Hepatocyte (in vitro differentiated cells): ENCODE data around the gene NOC2L. TPM values are rescaled to one million over a fixed set of nuclear protein-coding genes. Genes with fewer than 3 reads are reported as not detected.

Experiments used
- DNase-seq: peaks from one replicate; pipeline ENCODE4 v3.0.0-alpha.2; 2016; ENCODE audit warnings: low spot score
- H2AFZ ChIP-seq: fragments of 200-600 bp; sonication (generic); 2 replicates; pipeline ENCODE4 v1.6.0; 2016; ENCODE audit warnings: antibody characterized with exemption, mild to moderate bottlenecking
- H3K27ac ChIP-seq: fragments of 200-600 bp; sonication (generic); 2 replicates; pipeline ENCODE4 v1.5.1; 2016; ENCODE audit warnings: mild to moderate bottlenecking
- H3K27me3 ChIP-seq: fragments of 200-600 bp; sonication (generic); 2 replicates; pipeline ENCODE4 v1.6.1; 2016
- H3K36me3 ChIP-seq: fragments of 200-600 bp; sonication (generic); replicated peaks from 2 replicates; pipeline ENCODE4 v1.5.1; 2016; ENCODE audit warnings: low read depth; ENCODE audit not compliant: insufficient read depth
- H3K4me1 ChIP-seq: fragments of 200-600 bp; sonication (generic); 2 replicates; pipeline ENCODE4 v1.5.1; 2016; ENCODE audit warnings: mild to moderate bottlenecking, moderate library complexity; ENCODE audit not compliant: insufficient read depth
- H3K4me2 ChIP-seq: fragments of 200-600 bp; sonication (generic); 2 replicates; pipeline ENCODE4 v1.6.0; 2016
- H3K4me3 ChIP-seq: fragments of 200-600 bp; sonication (generic); 2 replicates; pipeline ENCODE4 v1.5.1; 2016; ENCODE audit warnings: mild to moderate bottlenecking
- H3K79me2 ChIP-seq: fragments of 200-600 bp; sonication (generic); 2 replicates; pipeline ENCODE4 v1.6.0; 2017; ENCODE audit warnings: mild to moderate bottlenecking
- H3K9me2 ChIP-seq: fragments of 200-600 bp; sonication (generic); replicated peaks from 2 replicates; pipeline ENCODE4 v1.6.0; 2017; ENCODE audit warnings: mild to moderate bottlenecking; ENCODE audit not compliant: insufficient read depth
- H3K9me3 ChIP-seq: fragments of 200-600 bp; sonication (generic); 2 replicates; pipeline ENCODE4 v1.5.1; 2016; ENCODE audit warnings: low read depth, mild to moderate bottlenecking
- H4K20me1 ChIP-seq: fragments of 200-600 bp; sonication (generic); 2 replicates; pipeline ENCODE4 v1.6.0; 2016; ENCODE audit warnings: mild to moderate bottlenecking; ENCODE audit not compliant: insufficient read depth, poor library complexity, severe bottlenecking
- CTCF ChIP-seq: fragments of 200-600 bp; sonication (generic); IDR thresholded peaks from 2 replicates; pipeline ENCODE4 v1.5.1; 2016; ENCODE audit warnings: antibody characterized with exemption, mild to moderate bottlenecking; ENCODE audit not compliant: poor library complexity
- EZH2 ChIP-seq: fragments of 200-600 bp; sonication (generic); IDR thresholded peaks from 2 replicates; pipeline ENCODE4 v1.6.1; 2016; ENCODE audit warnings: antibody characterized with exemption, mild to moderate bottlenecking, borderline replicate concordance
- EZH2phosphoT487 ChIP-seq: fragments of 200-600 bp; sonication (generic); IDR thresholded peaks from one replicate; pipeline ENCODE4 v1.6.1; 2018; ENCODE audit warnings: antibody characterized with exemption, mild to moderate bottlenecking, low read depth, moderate library complexity; ENCODE audit not compliant: unreplicated experiment, severe bottlenecking
- WGBS: methylation state at CpG from one replicate; pipeline ENCODE4 v1.1.6; 2016; ENCODE audit warnings: low lambda C conversion rate; ENCODE audit errors: missing lambda C conversion rate; 5-methylcytosine and 5-hydroxymethylcytosine counted together
- polyA plus RNA-seq: library from polyadenylated mRNA; unstranded; fragments of >200 nt; fragmentation: Nextera tagmentation; extraction: Ambion mirVana; gene quantifications from 2 replicates; pipeline ENCODE4 v1.2.1, GENCODE V29; 2016
- total RNA-seq: library from RNA; depleted of rRNA; stranded (reverse); fragments of >200 nt; gene quantifications from 2 replicates; pipeline ENCODE4 v1.2.3, GENCODE V29; 2014

Gene NOC2L
- total and polyA plus RNA-seq, 2 experiments from 2014 or later = 44.3 to 66.6 TPM

- H3K27me3 ChIP-seq = peaks cover 4% of the 10 kb centered on the region
- no peaks in the 10 kb centered on the region for H3K9me3 ChIP-seq
- no peak overlapping the region for H3K4me2 ChIP-seq
- no peaks in the 10 kb centered on the region for H3K79me2 ChIP-seq
- no peak overlapping the region for H3K4me3 ChIP-seq
- H3K27ac ChIP-seq = no peak overlapping the region
- H3K4me1 ChIP-seq = peaks cover 8% of the 10 kb centered on the region
- H2AFZ ChIP-seq = no peak overlapping the region
- TF ChIP-seq EZH2phosphoT487 = no peak
- no peaks in the 10 kb centered on the region for H4K20me1 ChIP-seq
- H3K36me3 ChIP-seq = no peaks in the 10 kb centered on the region
- DNase-seq = no peak
- no peaks in the 10 kb centered on the region for H3K9me2 ChIP-seq
- WGBS = 92% methylated on average over 29 of the region's 34 CpGs
Measured at GRCh38 chr1:971751-972506, 12.9 kb upstream of the NOC2L start.

GRCh38 chr1:970973-971730, 12.1 kb upstream of the NOC2L start:
- H3K4me2 ChIP-seq = no peak overlapping the region

GRCh38 chr1:970242-970972, 11.4 kb upstream of the NOC2L start:
- TF ChIP-seq EZH2phosphoT487 (no peak), CTCF (no peak), EZH2 (no peak)
- Histone ChIP-seq H3K27ac (no peak overlapping the region), H3K4me1 (peaks cover 13% of the 10 kb centered on the region), H3K4me3 (no peak overlapping the region), H4K20me1 (no peaks in the 10 kb centered on the region), H3K9me2 (no peaks in the 10 kb centered on the region), H3K4me2 (no peak overlapping the region), H2AFZ (no peak overlapping the region), H3K27me3 (peaks cover 4% of the 10 kb centered on the region), H3K9me3 (no peaks in the 10 kb centered on the region), H3K79me2 (no peaks in the 10 kb centered on the region), H3K36me3 (no peaks in the 10 kb centered on the region)
- 38% methylated on average over 23 of the region's 33 CpGs for WGBS
- no peak for DNase-seq

More at GRCh38 chr1:970973-971730, 12.1 kb upstream of the NOC2L start:
- 80% methylated on average over 17 of the region's 42 CpGs for WGBS
- no peaks in the 10 kb centered on the region for H3K79me2 ChIP-seq
- H3K4me3 ChIP-seq = no peak overlapping the region
- TF ChIP-seq EZH2 (no peak), CTCF (no peak), EZH2phosphoT487 (no peak)
- H3K9me2 ChIP-seq = no peaks in the 10 kb centered on the region
- DNase-seq = no peak
- no peak overlapping the region for H3K27ac ChIP-seq
- peaks cover 13% of the 10 kb centered on the region for H3K4me1 ChIP-seq
- H3K9me3 ChIP-seq = no peaks in the 10 kb centered on the region
- no peaks in the 10 kb centered on the region for H3K36me3 ChIP-seq
- H2AFZ ChIP-seq = no peak overlapping the region
- H3K27me3 ChIP-seq = peaks cover 4% of the 10 kb centered on the region
- no peaks in the 10 kb centered on the region for H4K20me1 ChIP-seq
